ENCODE data around the gene CBX1.
"Not testable (repeated sequence)": the region's sequence is repeated elsewhere in the genome, so short reads cannot be mapped to it uniquely, and the experiment has no call there.

Gene CBX1

GRCh38 chr17:48123111-48123510 is 21.8 kb upstream of the CBX1 start:
- DNase-seq (ENCODE audit: low spot score): peak; percentile 93

GRCh38 chr17:48122665-48123045 is 21.4 kb upstream of the CBX1 start:
- no peak for DNase-seq (ENCODE audit: low spot score)

GRCh38 chr17:48121923-48122664 is 20.8 kb upstream of the CBX1 start:
- DNase-seq (ENCODE audit: low spot score): peak; percentile 87

DNA sequence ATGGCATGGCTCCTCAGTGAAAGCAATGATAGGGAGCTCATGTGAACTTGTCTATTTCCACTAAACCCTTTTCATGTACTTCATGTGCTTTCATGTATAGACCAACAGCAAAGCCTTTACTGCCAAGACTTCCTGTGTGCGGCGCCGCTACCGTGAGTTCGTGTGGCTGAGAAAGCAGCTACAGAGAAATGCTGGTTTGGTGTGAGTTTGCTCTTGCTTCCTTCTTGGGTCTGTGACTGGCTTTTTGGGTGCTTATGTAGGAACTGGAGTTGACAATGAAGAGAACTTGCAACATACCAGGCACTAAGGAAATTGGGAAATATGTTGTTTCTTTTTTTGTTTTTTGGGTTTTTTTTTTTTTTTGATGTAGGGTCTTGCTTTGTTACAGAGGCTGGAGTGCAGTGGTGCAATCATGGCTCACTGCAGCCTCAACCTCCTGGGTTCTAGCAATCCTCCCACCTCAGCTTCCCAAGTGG is 12.0 kb upstream of the CBX1 start:
- no peak for DNase-seq (ENCODE audit: low spot score)

DNA sequence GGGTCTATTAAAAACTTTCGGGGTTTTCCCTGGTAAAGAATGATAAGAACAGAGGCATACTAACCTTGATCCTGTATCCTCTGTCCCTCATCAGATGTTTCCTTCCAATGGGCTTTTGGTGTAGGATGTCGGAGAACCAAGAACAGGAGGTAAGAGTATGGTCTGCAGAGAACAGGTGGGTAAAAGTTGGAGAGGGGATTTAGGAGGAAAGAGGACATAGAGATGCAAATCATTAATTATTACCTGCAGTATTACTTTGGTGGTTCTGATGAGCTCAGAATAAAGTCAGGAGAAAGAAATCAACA is 10.6 kb upstream of the CBX1 start:
- DNase-seq (ENCODE audit: low spot score): no peak

GRCh38 chr17:48110761-48111160 is 9.5 kb upstream of the CBX1 start:
- DNase-seq (ENCODE audit: low spot score): no peak

GRCh38 chr17:48107137-48108055 is 6.1 kb upstream of the CBX1 start, which contains the start of gene SNX11:
SNX11 (plus strand) TSS chr17:48107766; CDS start chr17:48112044, 4,278 bp downstream.
- DNase-seq (ENCODE audit: low spot score): peak; percentile 90

GRCh38 chr17:48106802-48107136 is 5.5 kb upstream of the CBX1 start:
- no peak for DNase-seq (ENCODE audit: low spot score)

- DNase-seq (ENCODE audit: low spot score): no peak
These were observed 3.2 kb upstream of the CBX1 start for GRCh38 chr17:48104440-48104839.

- no peak for DNase-seq (ENCODE audit: low spot score)
These were observed 1.8 kb upstream of the CBX1 start for GRCh38 chr17:48102798-48103715.

DNA sequence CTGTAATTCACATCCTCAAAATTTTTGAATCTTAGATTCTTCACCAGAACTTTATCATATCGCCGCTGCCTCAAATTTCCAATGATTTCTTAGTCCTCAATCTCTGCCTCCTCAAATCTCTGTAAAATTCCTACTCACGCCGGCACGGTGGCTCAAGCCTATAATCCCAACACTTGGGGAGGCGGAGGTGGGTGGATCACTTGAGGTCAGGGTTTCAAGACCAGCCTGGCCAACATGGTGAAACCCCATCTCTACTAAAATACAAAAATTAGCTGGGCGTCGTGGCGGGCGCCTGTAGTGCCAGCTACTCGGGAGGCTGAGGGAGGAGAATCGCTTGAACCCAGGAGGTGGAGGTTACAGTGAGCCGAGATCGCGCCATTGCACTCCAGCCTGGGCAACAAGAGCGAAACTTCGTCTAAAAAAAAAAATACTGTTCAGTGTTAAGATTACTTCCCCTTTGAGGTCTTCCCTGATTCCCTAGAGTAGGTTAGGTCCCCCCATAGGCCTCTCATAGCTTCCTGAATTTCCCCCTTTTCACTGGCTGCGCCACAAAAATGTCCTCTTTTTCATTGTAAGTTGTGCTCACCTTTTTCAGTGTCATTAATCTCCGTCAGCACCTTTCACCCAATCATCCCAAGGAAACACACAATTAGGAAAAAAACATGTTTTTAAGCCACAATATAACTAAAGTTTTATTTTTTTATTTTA is 919 bp upstream of the CBX1 start:
- DNase-seq (ENCODE audit: low spot score): no peak

- DNase-seq (ENCODE audit: low spot score): no peak
These were observed 677 bp downstream of the CBX1 start for GRCh38 chr17:48100591-48101011.

DNA sequence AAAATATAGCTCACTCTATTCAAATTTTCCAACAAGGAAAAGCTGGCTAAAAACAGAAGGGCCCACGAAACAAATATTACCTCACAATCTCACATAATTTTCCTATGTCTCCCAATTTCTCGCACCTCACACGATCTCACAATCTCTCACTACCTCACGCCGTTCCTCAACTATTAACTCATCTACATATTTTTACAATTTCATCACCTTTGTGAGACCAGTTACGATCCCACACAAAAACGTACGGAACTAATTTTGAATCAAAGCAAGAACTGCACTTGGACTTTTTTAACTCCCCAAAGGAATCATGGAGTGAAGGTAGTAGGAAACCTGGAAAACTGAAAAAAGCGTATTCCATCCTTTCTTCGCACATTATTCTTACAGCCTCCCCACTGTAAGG is 1.1 kb downstream of the CBX1 start:
- no peak for DNase-seq (ENCODE audit: low spot score)

DNA sequence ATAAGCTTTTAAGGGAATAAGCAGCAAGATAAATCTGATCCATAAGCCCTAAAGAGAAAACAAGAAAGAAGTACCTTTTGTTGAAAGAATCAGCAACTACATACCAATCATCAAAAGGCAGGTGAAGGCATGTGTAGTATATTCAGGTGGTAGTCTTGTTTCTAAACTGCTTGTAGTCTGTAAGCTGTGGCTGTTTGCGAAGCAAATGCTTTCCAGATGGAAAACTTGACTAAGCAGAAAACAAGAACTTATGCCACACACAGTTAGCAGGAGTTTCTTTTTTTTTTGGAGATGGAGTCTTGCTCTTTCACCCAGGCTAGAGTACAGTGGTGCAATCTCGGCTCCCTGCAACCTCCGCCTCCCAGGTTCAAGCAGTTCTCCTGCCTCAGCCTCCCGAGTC is 5.7 kb downstream of the CBX1 start:
- no peak for DNase-seq (ENCODE audit: low spot score)

GRCh38 chr17:48093341-48094045 is 7.8 kb downstream of the CBX1 start:
- DNase-seq (ENCODE audit: low spot score): no peak

GRCh38 chr17:48084932-48085331 is 16.3 kb downstream of the CBX1 start:
- DNase-seq (ENCODE audit: low spot score): no peak

DNA sequence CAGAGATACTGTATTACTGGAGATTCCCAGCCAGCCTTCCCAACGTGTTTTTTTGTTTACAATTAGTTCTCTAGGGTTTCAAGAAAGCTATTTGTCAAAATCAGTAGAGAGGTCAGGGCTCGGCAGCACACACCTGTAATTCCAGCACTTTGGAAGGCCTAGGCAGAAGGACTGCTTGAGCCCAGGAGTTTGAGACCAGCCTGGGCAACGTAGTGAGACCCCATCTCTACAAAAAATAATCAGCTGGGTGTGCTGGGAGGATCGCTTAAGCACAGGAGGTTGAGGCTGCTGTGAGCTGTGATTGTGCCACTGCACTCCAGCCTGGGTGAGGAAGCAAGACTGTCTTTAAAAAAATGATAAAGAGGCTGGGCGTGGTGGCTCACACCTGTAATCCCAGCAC is 19.4 kb downstream of the CBX1 start:
- DNase-seq (ENCODE audit: low spot score): no peak

GRCh38 chr17:48077152-48077551 is 24.1 kb downstream of the CBX1 start:
- not testable (repeated sequence) for DNase-seq (ENCODE audit: low spot score)

- peak; percentile 76 for DNase-seq (ENCODE audit: low spot score)
These were observed 26.8 kb downstream of the CBX1 start for GRCh38 chr17:48074322-48075081.

DNA sequence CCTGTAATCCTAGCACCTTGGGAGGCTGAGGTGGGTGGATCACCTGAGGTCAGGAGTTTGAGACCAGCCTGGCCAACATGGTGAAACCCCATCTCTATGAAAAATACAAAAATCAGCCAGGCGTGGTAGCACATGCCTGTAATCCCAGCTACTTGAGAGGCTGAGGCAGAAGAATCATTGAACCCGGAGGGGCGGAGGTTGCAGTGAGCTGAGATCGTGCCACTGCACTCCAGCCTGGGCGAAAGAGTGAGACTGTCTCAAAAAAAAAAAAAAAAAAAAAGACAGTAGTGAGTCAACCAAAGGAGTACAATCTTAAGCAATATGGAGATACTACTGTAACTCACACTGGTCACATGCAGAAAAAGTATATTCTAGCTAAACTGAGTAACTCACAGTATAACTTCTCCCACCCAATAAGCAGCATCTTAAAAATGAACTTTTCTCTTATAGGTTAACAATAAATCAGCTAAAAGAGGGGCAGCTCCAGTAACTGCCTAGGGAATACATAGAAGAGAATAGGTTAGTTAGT is 27.6 kb downstream of the CBX1 start:
- not testable (repeated sequence) for DNase-seq (ENCODE audit: low spot score)

Measured in globus pallidus (tissue), 1 donor.